ENCODE results near the gene PLS3.

DNA sequence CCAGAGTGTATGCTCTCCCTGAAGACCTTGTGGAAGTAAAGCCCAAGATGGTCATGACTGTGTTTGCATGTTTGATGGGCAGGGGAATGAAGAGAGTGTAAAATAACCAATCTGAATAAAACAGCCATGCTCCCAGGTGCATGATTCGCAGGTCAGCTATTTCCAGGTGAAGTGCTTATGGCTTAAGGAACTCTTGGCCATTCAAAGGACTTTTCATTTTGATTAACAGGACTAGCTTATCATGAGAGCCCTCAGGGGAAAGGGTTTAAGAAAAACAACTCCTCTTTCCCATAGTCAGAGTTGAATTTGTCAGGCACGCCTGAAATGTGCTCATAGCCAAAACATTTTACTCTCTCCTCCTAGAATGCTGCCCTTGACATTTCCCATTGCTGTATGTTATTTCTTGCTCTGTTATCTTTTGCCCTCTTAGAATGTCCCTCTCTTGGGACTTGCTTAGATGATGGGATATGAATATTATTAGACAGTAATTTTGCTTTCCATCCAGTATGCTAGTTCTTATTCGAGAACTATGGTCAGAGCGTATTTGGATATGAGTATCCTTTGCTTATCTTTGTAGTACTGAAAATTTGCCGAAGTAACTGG lies 88.6 kb downstream of the PLS3 start:
- TF ChIP-seq POLR2AphosphoS5 (IDR thresholded peaks at IDR 0.05) (no peak), EP300 (conservative IDR thresholded peaks at IDR 0.05; ENCODE audit: poor library complexity, severe bottlenecking) (no peak), EZH2 (IDR thresholded peaks at IDR 0.05; ENCODE audit: borderline replicate concordance, insufficient read depth, low read length, poor library complexity, severe bottlenecking) (no peak), RAD21 (conservative IDR thresholded peaks at IDR 0.05) (no peak), TAF1 (IDR thresholded peaks at IDR 0.05; ENCODE audit: low read depth) (no peak), MXI1 (conservative IDR thresholded peaks at IDR 0.05; ENCODE audit: poor library complexity, severe bottlenecking) (no peak), SMC3 (conservative IDR thresholded peaks at IDR 0.05; ENCODE audit: poor library complexity) (no peak)
- TF ChIP-seq, protein P1, sequence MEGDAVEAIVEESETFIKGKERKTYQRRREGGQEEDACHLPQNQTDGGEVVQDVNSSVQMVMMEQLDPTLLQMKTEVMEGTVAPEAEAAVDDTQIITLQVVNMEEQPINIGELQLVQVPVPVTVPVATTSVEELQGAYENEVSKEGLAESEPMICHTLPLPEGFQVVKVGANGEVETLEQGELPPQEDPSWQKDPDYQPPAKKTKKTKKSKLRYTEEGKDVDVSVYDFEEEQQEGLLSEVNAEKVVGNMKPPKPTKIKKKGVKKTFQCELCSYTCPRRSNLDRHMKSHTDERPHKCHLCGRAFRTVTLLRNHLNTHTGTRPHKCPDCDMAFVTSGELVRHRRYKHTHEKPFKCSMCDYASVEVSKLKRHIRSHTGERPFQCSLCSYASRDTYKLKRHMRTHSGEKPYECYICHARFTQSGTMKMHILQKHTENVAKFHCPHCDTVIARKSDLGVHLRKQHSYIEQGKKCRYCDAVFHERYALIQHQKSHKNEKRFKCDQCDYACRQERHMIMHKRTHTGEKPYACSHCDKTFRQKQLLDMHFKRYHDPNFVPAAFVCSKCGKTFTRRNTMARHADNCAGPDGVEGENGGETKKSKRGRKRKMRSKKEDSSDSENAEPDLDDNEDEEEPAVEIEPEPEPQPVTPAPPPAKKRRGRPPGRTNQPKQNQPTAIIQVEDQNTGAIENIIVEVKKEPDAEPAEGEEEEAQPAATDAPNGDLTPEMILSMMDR (IDR thresholded peaks at IDR 0.05; ENCODE audit: poor library complexity, severe bottlenecking): no peak
- TF ChIP-seq, protein P2, sequence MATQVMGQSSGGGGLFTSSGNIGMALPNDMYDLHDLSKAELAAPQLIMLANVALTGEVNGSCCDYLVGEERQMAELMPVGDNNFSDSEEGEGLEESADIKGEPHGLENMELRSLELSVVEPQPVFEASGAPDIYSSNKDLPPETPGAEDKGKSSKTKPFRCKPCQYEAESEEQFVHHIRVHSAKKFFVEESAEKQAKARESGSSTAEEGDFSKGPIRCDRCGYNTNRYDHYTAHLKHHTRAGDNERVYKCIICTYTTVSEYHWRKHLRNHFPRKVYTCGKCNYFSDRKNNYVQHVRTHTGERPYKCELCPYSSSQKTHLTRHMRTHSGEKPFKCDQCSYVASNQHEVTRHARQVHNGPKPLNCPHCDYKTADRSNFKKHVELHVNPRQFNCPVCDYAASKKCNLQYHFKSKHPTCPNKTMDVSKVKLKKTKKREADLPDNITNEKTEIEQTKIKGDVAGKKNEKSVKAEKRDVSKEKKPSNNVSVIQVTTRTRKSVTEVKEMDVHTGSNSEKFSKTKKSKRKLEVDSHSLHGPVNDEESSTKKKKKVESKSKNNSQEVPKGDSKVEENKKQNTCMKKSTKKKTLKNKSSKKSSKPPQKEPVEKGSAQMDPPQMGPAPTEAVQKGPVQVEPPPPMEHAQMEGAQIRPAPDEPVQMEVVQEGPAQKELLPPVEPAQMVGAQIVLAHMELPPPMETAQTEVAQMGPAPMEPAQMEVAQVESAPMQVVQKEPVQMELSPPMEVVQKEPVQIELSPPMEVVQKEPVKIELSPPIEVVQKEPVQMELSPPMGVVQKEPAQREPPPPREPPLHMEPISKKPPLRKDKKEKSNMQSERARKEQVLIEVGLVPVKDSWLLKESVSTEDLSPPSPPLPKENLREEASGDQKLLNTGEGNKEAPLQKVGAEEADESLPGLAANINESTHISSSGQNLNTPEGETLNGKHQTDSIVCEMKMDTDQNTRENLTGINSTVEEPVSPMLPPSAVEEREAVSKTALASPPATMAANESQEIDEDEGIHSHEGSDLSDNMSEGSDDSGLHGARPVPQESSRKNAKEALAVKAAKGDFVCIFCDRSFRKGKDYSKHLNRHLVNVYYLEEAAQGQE (IDR thresholded peaks at IDR 0.05; ENCODE audit: borderline replicate concordance): no peak
